CD4-positive, CD25-positive, alpha-beta regulatory T cell (primary cell): ENCODE results near the gene GRM8. TPM values are rescaled to one million over a fixed set of nuclear protein-coding genes. Genes with fewer than 3 reads are reported as not detected.

ENCODE experiments used
- ATAC-seq, 2 donors: fragments of 150-1000 bp; cut with Tn5 transposase; one replicate each; pipeline ENCODE4 v1.10.0; 2021; ENCODE audit warnings: low read depth in 2 of 2, moderate number of reproducible peaks in 2 of 2, moderate library complexity in 1 of 2
- DNase-seq, 3 donors: peaks; one replicate each; pipeline versions ENCODE4 v3.0.0 to v3.0.0-alpha.2; 2012 to 2022; ENCODE audit warnings: mixed read lengths in 1 of 3
- H3K27ac ChIP-seq: one replicate; pipeline ENCODE4 v1.7.0; 2013; ENCODE audit warnings: mild to moderate bottlenecking, low read length; ENCODE audit not compliant: insufficient read depth, poor library complexity, severe bottlenecking
- H3K27me3 ChIP-seq: one replicate; pipeline ENCODE4 v1.7.0; 2013; ENCODE audit warnings: low read length; ENCODE audit not compliant: control insufficient read depth, insufficient read depth
- H3K36me3 ChIP-seq: one replicate; pipeline ENCODE4 v1.7.0; 2013; ENCODE audit warnings: mild to moderate bottlenecking, low read length, moderate library complexity; ENCODE audit not compliant: control insufficient read depth, insufficient read depth
- H3K4me1 ChIP-seq: 2 replicates; pipeline ENCODE4 v1.7.0; 2013; ENCODE audit warnings: mild to moderate bottlenecking, low read length; ENCODE audit not compliant: insufficient read depth, control insufficient read depth, poor library complexity, severe bottlenecking
- H3K4me3 ChIP-seq: one replicate; pipeline ENCODE4 v1.7.0; 2013; ENCODE audit warnings: low read depth, mild to moderate bottlenecking, low read length, moderate library complexity
- H3K9me3 ChIP-seq, 2 experiments: 1 replicate in 1 of 2; 2 replicates in 1 of 2; pipeline ENCODE4 v1.7.0; 2013; ENCODE audit warnings: low read length in 2 of 2, mild to moderate bottlenecking in 1 of 2, moderate library complexity in 1 of 2; ENCODE audit not compliant: control insufficient read depth in 2 of 2
- H3K27ac Mint-ChIP-seq, 3 donors: one replicate each; pipeline ENCODE4 v1.8.0; 2020 to 2022; ENCODE audit warnings: mild to moderate bottlenecking in 3 of 3, mixed read lengths in 3 of 3, moderate library complexity in 2 of 3
- H3K27me3 Mint-ChIP-seq: one replicate; pipeline ENCODE4 v1.8.0; 2022; ENCODE audit warnings: mild to moderate bottlenecking, mixed read lengths
- H3K36me3 Mint-ChIP-seq: one replicate; pipeline ENCODE4 v1.8.0; 2020; ENCODE audit warnings: mixed read lengths
- H3K4me1 Mint-ChIP-seq, 4 donors: one replicate each; pipeline ENCODE4 v1.8.0; 2020 to 2022; ENCODE audit warnings: mixed read lengths in 4 of 4, mild to moderate bottlenecking in 1 of 4
- H3K4me3 Mint-ChIP-seq, 4 donors: one replicate each; pipeline ENCODE4 v1.8.0; 2020 to 2022; ENCODE audit warnings: mild to moderate bottlenecking in 4 of 4, mixed read lengths in 4 of 4, moderate library complexity in 3 of 4
- H3K9me3 Mint-ChIP-seq, 7 donors: one replicate each; pipeline ENCODE4 v1.8.0; 2020 to 2022; ENCODE audit warnings: mixed read lengths in 7 of 7, mild to moderate bottlenecking in 3 of 7, moderate library complexity in 2 of 7
- polyA plus RNA-seq, 4 donors: library from polyadenylated mRNA; unstranded; fragments of 300-500 nt; fragmentation: Illumina TruSeq; gene quantifications; one replicate each; pipeline ENCODE4 v1.2.3, GENCODE V29; 2021
- total RNA-seq: library from RNA; stranded (reverse); gene quantifications from one replicate; pipeline ENCODE4 v1.2.3, GENCODE V29; 2022

The GRM8 gene
- total and polyA plus RNA-seq, 5 donors from 2014 or later: not detected

- no peak overlapping the region for H3K4me3 Mint-ChIP-seq
- no peaks in the 10 kb centered on the region for H3K4me1 Mint-ChIP-seq
Measured at GRCh38 chr7:126820925-126821324, 431.8 kb downstream of the GRM8 start.

DNA sequence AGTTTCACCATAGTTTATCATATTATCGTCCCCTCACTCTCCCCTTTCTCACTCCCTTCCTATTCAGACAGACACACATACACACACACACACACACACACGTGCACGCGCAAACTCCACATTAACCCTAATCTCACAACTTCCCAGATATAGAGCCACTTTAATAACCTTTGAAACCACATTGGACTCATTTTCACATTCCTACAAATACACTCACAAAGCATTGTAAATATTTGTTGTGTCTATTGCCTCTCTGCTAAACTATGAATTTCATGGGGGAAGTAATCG lies 433.6 kb downstream of the GRM8 start:
- no peak for ATAC-seq

More at GRCh38 chr7:126820925-126821324, 431.8 kb downstream of the GRM8 start:
- DNase-seq (no peak), ATAC-seq (no peak)
- H3K9me3 ChIP-seq: no peaks in the 10 kb centered on the region
- no peaks in the 10 kb centered on the region for H3K4me1 ChIP-seq
- H3K4me3 ChIP-seq: no peak overlapping the region
- Mint-ChIP-seq H3K9me3 (peaks cover 0 to 2% (median 0%) of the 10 kb centered on the region in 7 donors), H3K27ac (no peak overlapping the region), H3K36me3 (no peaks in the 10 kb centered on the region), H3K27me3 (no peaks in the 10 kb centered on the region)
- no peak overlapping the region for H3K27ac ChIP-seq
- H3K27me3 ChIP-seq: no peaks in the 10 kb centered on the region
- H3K36me3 ChIP-seq: no peaks in the 10 kb centered on the region

DNA sequence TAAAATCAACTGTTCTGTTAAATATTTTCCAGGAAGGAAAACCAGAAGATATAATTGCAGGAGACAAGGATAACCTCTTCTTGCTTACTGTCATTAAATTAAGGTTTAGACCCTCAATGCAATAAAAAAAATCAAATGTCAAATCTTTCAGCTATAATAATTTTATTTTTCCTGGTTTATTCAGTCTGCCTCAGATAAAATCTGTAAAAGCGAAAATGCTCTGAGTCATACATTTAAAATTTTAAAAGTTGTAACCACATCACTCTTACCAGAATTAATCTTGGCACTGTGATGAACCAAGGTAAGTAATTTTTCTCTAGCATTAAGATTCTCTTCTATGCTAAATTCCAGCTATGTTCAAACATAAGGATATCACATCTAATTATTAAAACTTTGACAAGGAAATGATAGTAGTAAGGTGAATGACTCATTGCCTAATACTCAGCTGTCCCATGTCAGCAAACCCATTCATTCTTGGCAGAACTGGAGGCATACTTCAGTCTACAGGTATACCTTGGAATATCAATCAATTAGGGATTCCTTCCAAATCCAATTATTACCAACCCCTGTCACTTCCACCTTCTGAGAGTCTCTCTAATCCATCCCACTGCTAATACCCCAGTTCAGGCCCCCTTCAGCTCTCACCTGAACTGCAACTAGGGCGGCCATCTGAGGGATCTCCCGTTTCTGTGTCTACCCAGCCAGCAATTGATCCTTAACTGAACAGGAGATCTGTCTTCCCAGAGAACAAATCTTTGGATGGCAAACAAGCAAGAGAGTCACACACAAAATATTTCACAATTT lies 434.1 kb downstream of the GRM8 start:
- Histone ChIP-seq H3K4me3 (no peak overlapping the region), H3K27me3 (no peaks in the 10 kb centered on the region), H3K27ac (no peak overlapping the region), H3K4me1 (no peaks in the 10 kb centered on the region), H3K9me3 (no peaks in the 10 kb centered on the region), H3K36me3 (no peaks in the 10 kb centered on the region)
- no peak overlapping the region for H3K27ac Mint-ChIP-seq
- ATAC-seq: no peak
- H3K36me3 Mint-ChIP-seq: no peaks in the 10 kb centered on the region
- H3K9me3 Mint-ChIP-seq: peaks cover 0 to 2% (median 0%) of the 10 kb centered on the region in 7 donors
- no peak for DNase-seq
- H3K4me1 Mint-ChIP-seq: no peaks in the 10 kb centered on the region
- no peak overlapping the region for H3K4me3 Mint-ChIP-seq
- no peaks in the 10 kb centered on the region for H3K27me3 Mint-ChIP-seq

More for the DNA sequence above, 433.6 kb downstream of the GRM8 start:
- Mint-ChIP-seq H3K4me1 (no peaks in the 10 kb centered on the region), H3K27me3 (no peaks in the 10 kb centered on the region), H3K9me3 (peaks cover 0 to 2% (median 0%) of the 10 kb centered on the region in 7 donors), H3K4me3 (no peak overlapping the region), H3K27ac (no peak overlapping the region), H3K36me3 (no peaks in the 10 kb centered on the region)
- Histone ChIP-seq H3K27me3 (no peaks in the 10 kb centered on the region), H3K4me3 (no peak overlapping the region), H3K4me1 (no peaks in the 10 kb centered on the region), H3K36me3 (no peaks in the 10 kb centered on the region), H3K9me3 (no peaks in the 10 kb centered on the region), H3K27ac (no peak overlapping the region)
- no peak for DNase-seq

DNA sequence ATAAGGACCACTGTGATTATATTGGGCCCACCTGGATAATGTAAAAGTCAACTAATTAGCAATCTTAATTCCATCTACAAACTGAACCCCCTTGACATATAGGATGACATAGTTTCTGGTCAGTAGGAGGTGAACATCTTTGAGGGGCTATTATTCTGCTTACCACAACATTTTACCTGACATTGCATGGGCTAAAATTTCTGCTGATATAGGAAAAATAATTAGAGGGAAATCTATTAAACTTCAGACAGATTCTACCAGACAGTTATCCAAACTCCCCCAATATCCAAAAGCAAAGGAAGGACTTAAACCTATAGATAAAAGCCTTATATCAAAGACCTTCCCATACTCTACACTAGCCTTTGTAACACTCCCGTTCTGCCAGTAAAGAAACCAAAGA lies 443.6 kb downstream of the GRM8 start:
- Histone ChIP-seq H3K36me3 (no peaks in the 10 kb centered on the region), H3K4me1 (no peaks in the 10 kb centered on the region), H3K9me3 (no peaks in the 10 kb centered on the region), H3K4me3 (no peak overlapping the region), H3K27ac (no peak overlapping the region), H3K27me3 (no peaks in the 10 kb centered on the region)
- Mint-ChIP-seq H3K27me3 (no peaks in the 10 kb centered on the region), H3K27ac (no peak overlapping the region), H3K36me3 (no peaks in the 10 kb centered on the region), H3K4me3 (no peak overlapping the region), H3K9me3 (peaks cover 0 to 6% (median 2%) of the 10 kb centered on the region in 7 donors), H3K4me1 (no peaks in the 10 kb centered on the region)
- ATAC-seq: no peak
- no peak for DNase-seq

- no peaks in the 10 kb centered on the region for H3K36me3 ChIP-seq
- Mint-ChIP-seq H3K27ac (no peak overlapping the region), H3K4me1 (no peaks in the 10 kb centered on the region), H3K4me3 (no peak overlapping the region), H3K9me3 (peaks cover 0 to 6% (median 3%) of the 10 kb centered on the region in 7 donors), H3K36me3 (no peaks in the 10 kb centered on the region), H3K27me3 (no peaks in the 10 kb centered on the region)
- ATAC-seq: no peak
- no peaks in the 10 kb centered on the region for H3K4me1 ChIP-seq
- H3K27ac ChIP-seq: no peak overlapping the region
- no peaks in the 10 kb centered on the region for H3K9me3 ChIP-seq
- H3K4me3 ChIP-seq: no peak overlapping the region
- no peak for DNase-seq
- no peaks in the 10 kb centered on the region for H3K27me3 ChIP-seq
Measured at GRCh38 chr7:126806614-126807013, 446.1 kb downstream of the GRM8 start.

DNA sequence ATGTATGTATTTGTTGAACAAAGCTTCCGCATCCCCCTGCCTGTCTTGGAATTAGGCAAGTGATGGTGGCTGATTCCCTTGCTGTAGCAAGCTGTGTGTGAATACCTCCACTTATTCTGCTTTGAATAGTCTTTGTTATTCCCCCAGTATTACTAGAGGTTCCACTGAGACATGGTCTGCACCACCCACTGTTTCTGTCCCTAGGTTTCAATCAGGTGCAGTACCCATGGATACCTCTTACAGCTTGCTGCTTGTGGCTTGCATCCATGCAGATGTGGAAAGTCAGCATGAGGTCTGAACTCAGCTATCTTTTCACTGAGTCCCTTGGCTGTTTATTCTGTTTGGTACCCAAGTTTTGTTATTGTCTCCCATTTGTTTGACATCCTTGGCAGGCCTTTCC lies 447.4 kb downstream of the GRM8 start:
- H3K27ac Mint-ChIP-seq: no peak overlapping the region
- no peak overlapping the region for H3K4me3 Mint-ChIP-seq
- ATAC-seq: no peak
- no peaks in the 10 kb centered on the region for H3K36me3 Mint-ChIP-seq
- no peak overlapping the region for H3K27ac ChIP-seq
- no peaks in the 10 kb centered on the region for H3K27me3 ChIP-seq
- H3K9me3 ChIP-seq: no peaks in the 10 kb centered on the region
- no peaks in the 10 kb centered on the region for H3K36me3 ChIP-seq
- no peak for DNase-seq
- H3K4me1 ChIP-seq: no peaks in the 10 kb centered on the region
- H3K27me3 Mint-ChIP-seq: no peaks in the 10 kb centered on the region
- H3K4me1 Mint-ChIP-seq: no peaks in the 10 kb centered on the region
- no peak overlapping the region for H3K4me3 ChIP-seq
- H3K9me3 Mint-ChIP-seq: peaks cover 0 to 3% (median 0%) of the 10 kb centered on the region in 7 donors

DNA sequence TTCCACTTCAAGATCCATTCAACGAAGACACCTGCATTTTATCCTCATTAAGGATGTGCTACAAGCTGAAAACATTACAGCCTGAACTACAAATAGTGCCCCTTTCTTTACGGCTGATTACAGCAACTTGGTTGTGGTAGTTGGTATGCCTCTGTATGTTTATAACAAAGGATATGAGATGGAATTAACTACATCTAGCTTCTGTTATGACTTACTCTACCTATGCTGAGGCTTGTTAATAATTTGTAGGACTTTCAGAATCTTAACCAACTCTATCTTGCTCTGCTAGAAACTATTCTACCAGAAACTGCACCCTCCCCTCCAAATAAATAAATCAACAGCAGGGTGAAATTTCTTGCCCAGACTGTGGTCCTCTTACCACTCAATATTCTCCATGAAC lies 448.1 kb downstream of the GRM8 start:
- H3K36me3 ChIP-seq: no peaks in the 10 kb centered on the region
- H3K4me1 ChIP-seq: no peaks in the 10 kb centered on the region
- Mint-ChIP-seq H3K9me3 (peaks cover 0 to 3% (median 0%) of the 10 kb centered on the region in 7 donors), H3K27me3 (no peaks in the 10 kb centered on the region), H3K27ac (no peak overlapping the region), H3K4me3 (no peak overlapping the region), H3K36me3 (no peaks in the 10 kb centered on the region), H3K4me1 (no peaks in the 10 kb centered on the region)
- no peaks in the 10 kb centered on the region for H3K27me3 ChIP-seq
- no peaks in the 10 kb centered on the region for H3K9me3 ChIP-seq
- ATAC-seq (no peak), DNase-seq (no peak)
- no peak overlapping the region for H3K4me3 ChIP-seq
- no peak overlapping the region for H3K27ac ChIP-seq

DNA sequence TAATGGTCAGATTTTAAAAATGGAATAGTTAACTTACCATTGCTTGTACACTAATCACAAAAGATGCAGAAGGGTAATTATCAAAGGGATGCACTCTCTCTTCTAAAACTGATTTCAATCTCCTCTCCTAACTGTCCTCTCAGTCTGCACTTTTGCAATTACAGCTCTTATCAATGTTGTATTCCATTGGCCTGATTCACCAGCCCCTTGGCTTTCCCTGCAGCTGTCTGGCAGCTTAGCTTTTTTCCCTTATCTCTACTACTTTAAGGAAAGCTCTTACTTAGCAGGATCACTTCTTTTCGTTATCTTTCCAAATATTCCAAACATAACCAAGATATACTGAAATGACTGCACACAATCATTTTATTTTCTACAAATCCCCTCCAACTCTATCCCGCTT lies 448.8 kb downstream of the GRM8 start:
- Mint-ChIP-seq H3K4me3 (no peak overlapping the region), H3K27ac (no peak overlapping the region)

More for the DNA sequence above, 448.8 kb downstream of the GRM8 start:
- Histone ChIP-seq H3K4me3 (no peak overlapping the region), H3K9me3 (no peaks in the 10 kb centered on the region), H3K4me1 (no peaks in the 10 kb centered on the region), H3K36me3 (no peaks in the 10 kb centered on the region), H3K27me3 (no peaks in the 10 kb centered on the region), H3K27ac (no peak overlapping the region)
- Mint-ChIP-seq H3K27me3 (no peaks in the 10 kb centered on the region), H3K4me1 (no peaks in the 10 kb centered on the region), H3K9me3 (peaks cover 0 to 3% (median 0%) of the 10 kb centered on the region in 7 donors), H3K36me3 (no peaks in the 10 kb centered on the region)
- ATAC-seq (no peak), DNase-seq (no peak)
